SK-N-SH (cell line): ENCODE results near the gene MAPK4. TPM values are rescaled to one million over a fixed set of nuclear protein-coding genes. Genes with fewer than 3 reads are reported as not detected.

ENCODE experiments used
- CTCF ChIA-PET: fragments of 300-600, 350-600 bp; formaldehyde crosslinking; extraction: SDS; loops from one replicate; lab custom pipeline; 2021; lab: Yijun Ruan, JAX
- POLR2A ChIA-PET: fragments of 350-600 bp; sonication (Branson Sonifier 250); formaldehyde crosslinking; extraction: SDS; loops from one replicate; lab custom pipeline; 2020; ENCODE audit warnings: antibody characterized with exemption, inconsistent platforms; lab: Yijun Ruan, JAX
- DNase-seq: peaks from one replicate; pipeline ENCODE4 v3.0.0; 2012
- H2AFZ ChIP-seq: fragments of 200-600 bp; sonication (generic); 2 replicates; pipeline ENCODE4 v1.8.1; 2016; ENCODE audit warnings: antibody characterized with exemption, mild to moderate bottlenecking, low read depth
- H3F3A ChIP-seq: fragments of 200-600 bp; sonication (generic); replicated peaks from 2 replicates; pipeline ENCODE3; 2016; ENCODE audit warnings: antibody characterized with exemption, mild to moderate bottlenecking; ENCODE audit not compliant: insufficient read depth
- H3K27ac ChIP-seq, 2 experiments: fragments of 200-500 bp in 1 of 2; fragments of 200-600 bp in 1 of 2; sonication (Bioruptor generic) in 1 of 2; sonication (generic), shearing (Covaris generic) in 1 of 2; 2 replicates each; pipeline versions ENCODE4 v1.5.1 to v1.6.1; 2014 to 2016; ENCODE audit warnings: low read depth in 2 of 2, inconsistent platforms in 1 of 2, low read length in 1 of 2, mild to moderate bottlenecking in 1 of 2, mixed read lengths in 1 of 2
- H3K27me3 ChIP-seq: fragments of 200-600 bp; sonication (generic), shearing (Covaris generic); 2 replicates; pipeline ENCODE4 v1.6.1; 2016; ENCODE audit warnings: mixed run types; ENCODE audit not compliant: insufficient read depth
- H3K36me3 ChIP-seq, 2 experiments: fragments of 200-500 bp in 1 of 2; fragments of 200-600 bp in 1 of 2; sonication (Bioruptor generic) in 1 of 2; sonication (generic) in 1 of 2; replicated peaks in 1 of 2; 2 replicates each; pipeline versions ENCODE3 to v1.5.1; 2014 to 2016; ENCODE audit warnings: low read length in 1 of 2, mild to moderate bottlenecking in 1 of 2; ENCODE audit not compliant: insufficient read depth in 2 of 2, control insufficient read depth in 1 of 2
- H3K4me1 ChIP-seq, 2 experiments: fragments of 200-500 bp in 1 of 2; fragments of 200-600 bp in 1 of 2; sonication (Bioruptor generic) in 1 of 2; sonication (generic), shearing (Covaris generic) in 1 of 2; 2 replicates each; pipeline versions ENCODE4 v1.5.1 to v1.6.1; 2014 to 2016; ENCODE audit warnings: low read depth in 1 of 2, low read length in 1 of 2, mixed run types in 1 of 2; ENCODE audit not compliant: insufficient read depth in 2 of 2, control insufficient read depth in 1 of 2
- H3K4me2 ChIP-seq: fragments of 200-600 bp; sonication (generic), shearing (Covaris generic); 2 replicates; pipeline ENCODE4 v1.6.1; 2017; ENCODE audit warnings: mixed run types
- H3K4me3 ChIP-seq, 2 experiments: fragments of 200-500 bp in 1 of 2; fragments of 200-600 bp in 1 of 2; sonication (Bioruptor generic) in 1 of 2; sonication (generic), shearing (Covaris generic) in 1 of 2; 2 replicates each; pipeline versions ENCODE4 v1.5.1 to v1.8.1; 2014 to 2016; ENCODE audit warnings: low read depth in 2 of 2, inconsistent platforms in 1 of 2, low read length in 1 of 2, mild to moderate bottlenecking in 1 of 2, mixed read lengths in 1 of 2, moderate library complexity in 1 of 2
- H3K79me2 ChIP-seq: fragments of 200-600 bp; sonication (generic); 2 replicates; pipeline ENCODE4 v1.8.1; 2017; ENCODE audit warnings: mild to moderate bottlenecking; ENCODE audit not compliant: insufficient read depth
- H3K9ac ChIP-seq: fragments of 200-600 bp; sonication (generic); 2 replicates; pipeline ENCODE4 v1.6.1; 2017; ENCODE audit warnings: mixed run types
- H3K9me2 ChIP-seq: fragments of 200-600 bp; sonication (generic); 2 replicates; pipeline ENCODE4 v1.6.1; 2017; ENCODE audit warnings: mixed run types
- H3K9me3 ChIP-seq: fragments of 200-600 bp; sonication (generic); 2 replicates; pipeline ENCODE4 v1.6.1; 2017; ENCODE audit warnings: mixed run types, mild to moderate bottlenecking, moderate library complexity
- H4K20me1 ChIP-seq: fragments of 200-600 bp; sonication (generic); 2 replicates; pipeline ENCODE4 v1.6.1; 2017; ENCODE audit warnings: mild to moderate bottlenecking, mixed run types; ENCODE audit not compliant: insufficient read depth
- FOXJ3 ChIP-seq: sonication (generic); formaldehyde crosslinking; IDR thresholded peaks from 2 replicates; pipeline ENCODE4 v1.5.1; 2020; ENCODE audit warnings: mild to moderate bottlenecking, missing genetic modification reagents
- FOXM1 ChIP-seq: IDR thresholded peaks from 2 replicates; pipeline ENCODE4 v1.4.0; 2012; ENCODE audit warnings: low read depth, mild to moderate bottlenecking
- GABPA ChIP-seq: IDR thresholded peaks from 2 replicates; pipeline ENCODE4 v1.4.0; 2012; ENCODE audit warnings: low read depth, mild to moderate bottlenecking
- JUND ChIP-seq: IDR thresholded peaks from 2 replicates; pipeline ENCODE4 v1.4.0; 2012
- MEF2A ChIP-seq: IDR thresholded peaks from 2 replicates; pipeline ENCODE4 v1.4.0; 2012; ENCODE audit warnings: low read depth, borderline replicate concordance
- MXI1 ChIP-seq: IDR thresholded peaks from 2 replicates; pipeline ENCODE4 v1.6.1; 2012; ENCODE audit warnings: mild to moderate bottlenecking, low read depth, low read length, improper control_type of control experiment
- NRF1 ChIP-seq: IDR thresholded peaks from 2 replicates; pipeline ENCODE4 v1.6.1; 2012; ENCODE audit warnings: low read depth, mild to moderate bottlenecking, low read length
- POLR2AphosphoS5 ChIP-seq: IDR thresholded peaks from 2 replicates; pipeline ENCODE4 v1.6.1; 2012; ENCODE audit warnings: low read depth, low read length
- RAD21 ChIP-seq: IDR thresholded peaks from 2 replicates; pipeline ENCODE4 v1.6.1; 2012; ENCODE audit warnings: mild to moderate bottlenecking, low read length
- RCOR1 ChIP-seq: fragments of 150-350 bp; IDR thresholded peaks from 2 replicates; pipeline ENCODE4 v1.6.1; 2017; ENCODE audit warnings: antibody characterized with exemption, low read length
- WGBS: methylation state at CpG from one replicate; pipeline ENCODE4 v1.1.6; 2017; ENCODE audit warnings: low lambda C conversion rate; 5-methylcytosine and 5-hydroxymethylcytosine counted together
- polyA plus RNA-seq, 3 experiments: library from polyadenylated mRNA; depleted of rRNA; stranded (reverse); fragments of >200 nt; gene quantifications; 2 replicates each; pipeline ENCODE4 v1.2.3, GENCODE V29; 2012
- TF ChIP-seq, protein P1 (sequence below): IDR thresholded peaks from 2 replicates; pipeline ENCODE4 v1.6.1; 2012; ENCODE audit warnings: mild to moderate bottlenecking, low read depth, low read length, moderate library complexity

MAPK4 gene
- polyA plus RNA-seq, 1 of the 3 experiments (the other 2 are of a cell fraction): 0.02 TPM

DNA sequence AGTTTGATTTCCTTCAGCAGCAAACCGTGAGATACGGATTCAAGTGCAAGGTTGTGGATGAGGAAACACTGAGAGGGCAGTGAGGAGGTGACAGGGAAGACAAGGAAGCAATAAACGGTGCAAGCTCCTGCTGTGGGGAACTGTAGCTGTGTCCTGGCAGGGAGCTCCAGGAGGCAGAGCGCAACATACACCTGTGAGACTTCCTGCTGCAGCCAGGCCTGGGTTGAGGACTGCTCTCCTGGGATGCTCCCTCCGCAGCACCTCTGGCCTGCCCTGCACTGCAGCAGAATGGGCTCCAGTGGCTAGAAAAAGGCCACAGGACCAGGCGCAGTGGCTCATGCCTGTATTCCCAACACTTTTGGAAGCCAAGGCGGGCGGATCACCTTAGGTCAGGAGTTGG is 174.5 kb downstream of the MAPK4 start:
- no peaks in the 10 kb centered on the region for H4K20me1 ChIP-seq
- DNase-seq: no peak
- H3K36me3 ChIP-seq: no peaks in the 10 kb centered on the region
- no peaks in the 10 kb centered on the region for H3F3A ChIP-seq
- POLR2A ChIA-PET: no interaction called here
- no peak for TF ChIP-seq JUND
- WGBS: 33% methylated on average over 7 of the region's 8 CpGs
- no peaks in the 10 kb centered on the region; a peak in 1 of 4 replicates for H3K4me1 ChIP-seq
- H3K9ac ChIP-seq: no peak overlapping the region
- H3K4me2 ChIP-seq: no peak overlapping the region
- no peak overlapping the region for H3K4me3 ChIP-seq
- H3K79me2 ChIP-seq: no peaks in the 10 kb centered on the region
- H3K9me3 ChIP-seq: no peaks in the 10 kb centered on the region
- H2AFZ ChIP-seq: no peak overlapping the region
- CTCF ChIA-PET: no interaction called here
- H3K27ac ChIP-seq: no peak overlapping the region
- no peaks in the 10 kb centered on the region for H3K27me3 ChIP-seq
- H3K9me2 ChIP-seq: no peaks in the 10 kb centered on the region

- no peaks in the 10 kb centered on the region for H3K79me2 ChIP-seq
- no peak overlapping the region for H3K27ac ChIP-seq
- no peak overlapping the region for H3K4me3 ChIP-seq
- no peaks in the 10 kb centered on the region for H3K9me2 ChIP-seq
- no peaks in the 10 kb centered on the region for H4K20me1 ChIP-seq
- H3K27me3 ChIP-seq: no peaks in the 10 kb centered on the region
- 64% methylated on average over 5 of the region's 5 CpGs for WGBS
- no peak for DNase-seq
- no peak overlapping the region for H3K4me2 ChIP-seq
- H3K9ac ChIP-seq: no peak overlapping the region
- ChIA-PET POLR2A (no interaction called here), CTCF (no interaction called here)
- H2AFZ ChIP-seq: no peak overlapping the region
- no peaks in the 10 kb centered on the region for H3F3A ChIP-seq
- no peaks in the 10 kb centered on the region for H3K36me3 ChIP-seq
- TF ChIP-seq GABPA (no peak), POLR2AphosphoS5 (no peak), MXI1 (no peak), RCOR1 (no peak), FOXM1 (no peak), FOXJ3 (CRISPR knock-in tag) (no peak), RAD21 (no peak), MEF2A (no peak), NRF1 (no peak)
- TF ChIP-seq, protein P1, sequence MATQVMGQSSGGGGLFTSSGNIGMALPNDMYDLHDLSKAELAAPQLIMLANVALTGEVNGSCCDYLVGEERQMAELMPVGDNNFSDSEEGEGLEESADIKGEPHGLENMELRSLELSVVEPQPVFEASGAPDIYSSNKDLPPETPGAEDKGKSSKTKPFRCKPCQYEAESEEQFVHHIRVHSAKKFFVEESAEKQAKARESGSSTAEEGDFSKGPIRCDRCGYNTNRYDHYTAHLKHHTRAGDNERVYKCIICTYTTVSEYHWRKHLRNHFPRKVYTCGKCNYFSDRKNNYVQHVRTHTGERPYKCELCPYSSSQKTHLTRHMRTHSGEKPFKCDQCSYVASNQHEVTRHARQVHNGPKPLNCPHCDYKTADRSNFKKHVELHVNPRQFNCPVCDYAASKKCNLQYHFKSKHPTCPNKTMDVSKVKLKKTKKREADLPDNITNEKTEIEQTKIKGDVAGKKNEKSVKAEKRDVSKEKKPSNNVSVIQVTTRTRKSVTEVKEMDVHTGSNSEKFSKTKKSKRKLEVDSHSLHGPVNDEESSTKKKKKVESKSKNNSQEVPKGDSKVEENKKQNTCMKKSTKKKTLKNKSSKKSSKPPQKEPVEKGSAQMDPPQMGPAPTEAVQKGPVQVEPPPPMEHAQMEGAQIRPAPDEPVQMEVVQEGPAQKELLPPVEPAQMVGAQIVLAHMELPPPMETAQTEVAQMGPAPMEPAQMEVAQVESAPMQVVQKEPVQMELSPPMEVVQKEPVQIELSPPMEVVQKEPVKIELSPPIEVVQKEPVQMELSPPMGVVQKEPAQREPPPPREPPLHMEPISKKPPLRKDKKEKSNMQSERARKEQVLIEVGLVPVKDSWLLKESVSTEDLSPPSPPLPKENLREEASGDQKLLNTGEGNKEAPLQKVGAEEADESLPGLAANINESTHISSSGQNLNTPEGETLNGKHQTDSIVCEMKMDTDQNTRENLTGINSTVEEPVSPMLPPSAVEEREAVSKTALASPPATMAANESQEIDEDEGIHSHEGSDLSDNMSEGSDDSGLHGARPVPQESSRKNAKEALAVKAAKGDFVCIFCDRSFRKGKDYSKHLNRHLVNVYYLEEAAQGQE: no peak
- H3K4me1 ChIP-seq: no peaks in the 10 kb centered on the region; a peak in 1 of 4 replicates
- H3K9me3 ChIP-seq: no peaks in the 10 kb centered on the region
Observed at GRCh38 chr18:50734886-50735285, 175.0 kb downstream of the MAPK4 start.
